D721Med (cell line): Measurements from ENCODE around the gene NPSR1.

Source experiments
- DNase-seq: peaks from one replicate; pipeline ENCODE4 v3.0.0; 2011; ENCODE audit warnings: low spot score; ENCODE audit not compliant: insufficient read length
- FAIRE-seq: peaks from 2 replicates; lab custom pipeline; 2011; peaks lifted over from hg19 to GRCh38; lab: Jason Lieb, UNC
- CTCF ChIP-seq: IDR thresholded peaks from 2 replicates; pipeline ENCODE4 v1.5.1; 2012; ENCODE audit warnings: mild to moderate bottlenecking, control low read depth; ENCODE audit not compliant: insufficient read depth; ENCODE audit errors: missing control alignments

NPSR1 gene

GRCh38 chr7:34832020-34832419 lies 174.0 kb downstream of the NPSR1 start:
- TF ChIP-seq CTCF, result no peak
- DNase-seq, result no peak
- FAIRE-seq, result no peak

- FAIRE-seq, result no peak
- no peak for TF ChIP-seq CTCF
Measured at GRCh38 chr7:34835901-34836600, 178.0 kb downstream of the NPSR1 start.

GRCh38 chr7:34837316-34837715 lies 179.3 kb downstream of the NPSR1 start:
- DNase-seq (no peak), FAIRE-seq (no peak)
- no peak for TF ChIP-seq CTCF

More at GRCh38 chr7:34835901-34836600, 178.0 kb downstream of the NPSR1 start:
- DNase-seq, result no peak

- FAIRE-seq (no peak), DNase-seq (no peak)
- TF ChIP-seq CTCF, result no peak
Measured at GRCh38 chr7:34837801-34838201, 179.8 kb downstream of the NPSR1 start.

GRCh38 chr7:34838329-34838728 lies 180.3 kb downstream of the NPSR1 start:
- DNase-seq (no peak), FAIRE-seq (peak; percentile 78)
- no peak for TF ChIP-seq CTCF

- TF ChIP-seq CTCF, result no peak
- FAIRE-seq (no peak), DNase-seq (no peak)
Measured at GRCh38 chr7:34839645-34840044, 181.6 kb downstream of the NPSR1 start.

- no peak for TF ChIP-seq CTCF
- DNase-seq (no peak), FAIRE-seq (no peak)
Measured at GRCh38 chr7:34840176-34840785, 182.3 kb downstream of the NPSR1 start.
